Epidermal melanocyte (primary cell): Measurements from ENCODE around the gene NME8.

Source experiments
- DNase-seq: peaks from one replicate; pipeline ENCODE4 v3.0.0; 2011; ENCODE audit warnings: low spot score; ENCODE audit not compliant: insufficient read length

The NME8 gene

DNA sequence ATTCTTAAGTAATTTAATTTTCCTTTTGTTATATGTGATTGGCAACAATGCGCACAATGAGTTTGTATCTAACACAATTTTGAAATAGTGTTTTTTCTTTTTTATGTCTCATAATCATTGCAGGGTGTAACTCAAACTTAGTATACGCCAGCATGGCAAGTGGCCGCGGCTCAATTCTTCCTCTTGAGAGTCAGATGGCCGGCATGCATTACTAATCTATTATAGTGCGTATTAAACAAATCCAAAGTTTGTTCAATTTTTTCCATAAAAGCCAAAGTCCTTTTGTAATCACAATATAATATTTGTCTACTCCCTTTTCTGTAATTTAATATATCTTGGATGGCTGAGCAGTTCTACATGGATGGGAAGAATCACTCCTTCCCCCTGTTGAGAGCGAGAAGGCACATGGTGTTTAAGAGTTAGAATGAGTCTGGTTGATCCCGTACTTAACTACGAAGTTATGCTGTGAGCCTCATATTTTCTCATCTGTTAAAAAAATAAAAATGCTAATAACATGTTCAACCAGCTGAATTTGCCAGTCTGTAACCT, 84.7 kb downstream of the NME8 start:
- no peak for DNase-seq

DNA sequence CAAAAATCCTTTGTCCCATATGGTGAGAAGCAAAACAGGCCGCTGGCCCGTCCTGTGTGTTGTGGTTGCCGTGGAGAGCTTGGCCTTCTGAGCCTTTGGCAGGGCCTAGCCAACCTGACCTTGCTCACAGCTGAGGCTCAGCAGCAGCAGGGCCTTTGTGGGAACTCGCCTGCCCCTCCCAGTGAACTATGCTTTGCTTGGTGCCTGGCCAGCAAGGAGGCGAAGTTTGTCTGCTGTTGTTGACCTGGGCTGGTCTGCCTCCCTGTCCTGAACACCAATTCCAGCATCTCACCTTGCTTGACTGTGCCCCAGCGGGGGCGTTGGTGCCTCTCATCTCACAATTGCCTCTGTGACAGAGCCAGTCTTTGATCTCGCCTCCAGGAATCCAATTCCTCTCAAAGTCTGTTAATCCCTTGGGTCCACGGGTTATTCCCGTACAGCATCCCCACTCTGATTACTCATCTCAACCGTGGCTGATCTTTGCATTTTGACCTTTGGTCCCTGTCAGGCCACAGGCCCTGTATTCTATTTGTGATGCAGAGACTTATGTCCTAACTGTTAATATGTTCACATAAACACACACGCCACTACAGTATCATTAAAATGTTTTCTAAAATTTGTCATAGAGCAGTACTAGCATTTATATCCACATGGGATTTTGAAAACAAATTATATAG, 94.7 kb downstream of the NME8 start:
- no peak for DNase-seq

DNA sequence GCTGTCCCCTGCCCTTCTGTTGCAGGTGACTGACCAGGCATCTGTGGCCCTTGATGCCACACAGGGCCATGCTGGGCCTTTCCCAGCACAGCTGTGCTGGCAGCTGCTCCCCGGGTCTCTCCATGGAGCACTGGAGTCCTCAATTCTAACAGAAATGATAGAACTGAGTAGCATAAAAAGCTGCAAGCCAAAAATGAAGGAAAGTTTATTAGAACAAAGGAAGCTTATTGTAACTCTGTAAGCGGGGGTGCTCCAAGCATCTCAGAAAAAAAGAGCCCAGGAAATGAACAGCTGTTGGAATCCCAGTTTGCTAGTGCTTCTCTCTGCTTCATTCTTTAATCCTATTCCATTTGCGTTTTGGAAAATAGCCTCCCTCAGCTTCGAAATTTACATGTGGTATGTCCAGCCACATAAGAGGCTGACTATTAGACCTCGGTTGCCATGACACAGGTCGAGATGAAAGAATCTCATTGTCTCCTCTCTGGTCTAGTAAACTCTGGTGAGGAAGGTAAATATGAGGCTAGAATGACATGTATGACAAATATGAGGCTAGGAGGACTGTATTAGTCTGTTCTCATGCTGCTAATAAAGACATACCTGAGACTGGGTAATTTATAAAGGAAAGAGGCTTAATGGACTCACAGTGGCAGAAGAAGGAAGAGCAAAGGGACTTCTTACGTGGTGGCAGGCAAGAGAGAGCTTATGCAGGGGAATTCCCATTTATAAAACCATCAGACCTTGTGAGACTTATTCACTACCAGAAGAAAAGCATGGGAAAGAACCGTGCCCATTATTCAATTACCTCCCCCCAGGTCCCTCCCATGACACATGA, 95.7 kb downstream of the NME8 start:
- DNase-seq = no peak

DNA sequence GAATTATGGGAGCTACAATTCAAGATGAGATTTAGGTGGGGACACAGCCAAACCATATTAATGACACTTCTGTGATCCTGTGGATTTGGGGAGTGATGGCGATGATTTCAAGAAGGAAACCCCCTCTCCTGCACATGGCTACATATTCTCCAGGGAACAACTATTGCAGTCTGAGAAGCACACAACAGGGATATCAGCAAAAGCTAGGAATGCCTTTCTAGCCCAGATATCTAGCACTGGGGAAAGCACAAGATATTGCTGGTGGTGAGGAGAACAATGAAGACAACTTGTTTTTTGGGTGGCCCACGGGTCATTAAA, 96.3 kb downstream of the NME8 start:
- no peak for DNase-seq

DNA sequence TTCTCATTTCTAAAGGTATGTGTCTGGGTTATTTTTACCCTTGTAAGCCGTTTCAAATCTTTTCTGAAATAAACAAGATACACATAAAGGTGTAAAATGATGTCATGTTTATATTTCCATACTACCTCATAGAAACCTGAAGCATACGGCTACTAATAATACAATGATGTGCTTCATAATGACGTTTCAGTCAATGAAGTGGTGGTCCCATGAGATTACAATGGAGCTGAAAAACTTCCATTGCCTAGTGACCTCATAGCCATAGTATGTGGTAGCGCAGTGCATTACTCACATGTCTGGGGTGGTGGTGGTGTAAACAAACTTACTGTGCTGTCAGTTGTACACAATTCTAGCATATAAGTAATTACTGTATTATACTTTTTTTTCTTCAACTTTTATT, 96.9 kb downstream of the NME8 start:
- no peak for DNase-seq

DNA sequence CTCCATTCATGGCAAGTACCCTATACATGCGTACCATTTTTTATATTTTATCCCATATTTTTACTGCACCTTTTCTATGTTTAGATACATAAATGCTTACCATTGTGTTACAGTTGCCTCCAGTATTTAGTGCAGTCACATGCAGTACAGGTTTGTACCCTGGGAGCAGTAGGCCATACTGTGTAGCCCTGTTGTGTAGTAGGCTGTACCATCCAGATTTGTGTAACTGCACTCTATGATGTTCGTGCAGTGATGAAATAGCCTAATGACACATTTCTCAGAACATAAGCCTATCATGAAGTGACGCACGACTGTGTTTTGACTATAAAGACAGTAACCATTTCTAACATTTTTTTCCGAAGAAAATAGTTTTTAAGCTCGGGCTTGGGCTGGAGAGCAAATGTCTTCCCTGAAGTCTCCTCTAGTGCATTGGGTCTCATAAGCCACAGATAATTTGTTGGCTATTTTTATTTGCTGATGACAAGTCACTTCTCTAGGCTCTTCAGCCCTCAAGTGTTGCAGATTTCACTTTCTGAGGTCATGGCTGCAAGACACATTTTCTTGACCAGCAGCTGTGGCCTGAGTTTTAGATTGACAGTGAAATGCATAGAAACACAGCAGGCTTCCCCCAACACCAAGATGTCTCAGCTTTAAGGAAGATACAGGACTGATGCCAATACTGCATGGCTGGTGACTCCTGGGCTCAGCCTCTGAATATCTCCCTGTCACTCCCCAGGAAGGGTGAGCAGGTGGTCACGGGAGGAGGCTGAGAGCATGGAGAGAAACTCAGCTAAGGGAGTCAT, 98.9 kb downstream of the NME8 start:
- DNase-seq = no peak

DNA sequence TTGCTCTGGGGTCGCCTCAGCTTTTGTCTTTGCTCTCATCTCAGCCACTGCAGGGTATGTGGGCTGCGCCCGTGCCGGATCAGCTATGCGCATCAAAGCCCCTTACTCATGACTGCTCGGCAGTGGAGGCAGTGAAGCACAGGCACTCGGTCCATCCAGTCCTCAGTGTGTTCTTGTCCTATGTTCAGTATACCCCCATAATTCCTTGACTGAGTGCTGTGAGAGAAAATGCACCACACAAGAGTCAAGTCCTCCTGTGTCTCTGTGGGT, 99.5 kb downstream of the NME8 start:
- DNase-seq = no peak
